Smooth muscle cell (in vitro differentiated cells): ENCODE measurements around the gene BPNT1. TPM values are rescaled to one million over a fixed set of nuclear protein-coding genes. Genes with fewer than 3 reads are reported as not detected.
A peak's percentile ranks its signal among the peaks of the same experiment; 100 is the strongest.

Experiments
- DNase-seq: peaks from one replicate; lab custom pipeline; 2025; ENCODE audit not compliant: unreplicated experiment; lab: John Stamatoyannopoulos, UW
- H2AFZ ChIP-seq: fragments of 200-600 bp; sonication (generic); 2 replicates; pipeline ENCODE4 v1.6.0; 2016; ENCODE audit warnings: antibody characterized with exemption, low read depth, mild to moderate bottlenecking
- H3F3A ChIP-seq: fragments of 200-600 bp; sonication (generic); 2 replicates; pipeline ENCODE4 v1.6.0; 2017; ENCODE audit warnings: antibody characterized with exemption, low read depth
- H3K27ac ChIP-seq: fragments of 200-600 bp; sonication (generic); 2 replicates; pipeline ENCODE4 v1.5.1; 2016; ENCODE audit warnings: low read depth, mild to moderate bottlenecking
- H3K27me3 ChIP-seq: fragments of 200-600 bp; sonication (generic); 2 replicates; pipeline ENCODE4 v1.6.1; 2016; ENCODE audit warnings: low read depth, mild to moderate bottlenecking
- H3K36me3 ChIP-seq: fragments of 200-600 bp; sonication (generic); 2 replicates; pipeline ENCODE4 v1.5.1; 2016; ENCODE audit warnings: low read depth
- H3K4me1 ChIP-seq: fragments of 200-600 bp; sonication (generic); 2 replicates; pipeline ENCODE4 v1.5.1; 2016; ENCODE audit warnings: low read depth
- H3K4me2 ChIP-seq: fragments of 200-600 bp; sonication (generic); 2 replicates; pipeline ENCODE4 v1.6.0; 2016; ENCODE audit warnings: mild to moderate bottlenecking
- H3K4me3 ChIP-seq: fragments of 200-600 bp; sonication (generic); 2 replicates; pipeline ENCODE4 v1.5.1; 2016; ENCODE audit warnings: mild to moderate bottlenecking
- H3K79me2 ChIP-seq: fragments of 200-600 bp; sonication (generic); 2 replicates; pipeline ENCODE4 v1.6.0; 2016; ENCODE audit warnings: low read depth, mild to moderate bottlenecking
- H3K9ac ChIP-seq: fragments of 200-600 bp; sonication (generic); 2 replicates; pipeline ENCODE4 v1.6.0; 2016; ENCODE audit warnings: low read depth
- H3K9me3 ChIP-seq: fragments of 200-600 bp; sonication (generic); replicated peaks from 2 replicates; pipeline ENCODE4 v1.5.1; 2016; ENCODE audit warnings: low read depth
- H4K20me1 ChIP-seq: fragments of 200-600 bp; sonication (generic); 2 replicates; pipeline ENCODE4 v1.6.0; 2016; ENCODE audit warnings: low read depth
- CTCF ChIP-seq: fragments of 200-600 bp; sonication (generic); IDR thresholded peaks from 2 replicates; pipeline ENCODE4 v1.5.1; 2017; ENCODE audit warnings: borderline replicate concordance, mild to moderate bottlenecking, antibody characterized with exemption; ENCODE audit not compliant: insufficient read depth, poor library complexity, severe bottlenecking
- WGBS: methylation state at CpG from one replicate; pipeline ENCODE4 v1.1.7; 2016; ENCODE audit warnings: low lambda C conversion rate; 5-methylcytosine and 5-hydroxymethylcytosine counted together
- polyA plus RNA-seq: library from polyadenylated mRNA; unstranded; fragments of >200 nt; fragmentation: Nextera tagmentation; extraction: Ambion mirVana; gene quantifications from 2 replicates; pipeline ENCODE4 v1.2.1, GENCODE V29; 2016
- total RNA-seq: library from RNA; depleted of rRNA; stranded (reverse); fragments of >200 nt; gene quantifications from 2 replicates; pipeline ENCODE4 v1.2.3, GENCODE V29; 2014

Gene BPNT1
- total and polyA plus RNA-seq, 2 experiments from 2014 or later, result 10.1 to 16.3 TPM

GRCh38 chr1:220123066-220123465 is 33.5 kb upstream of the BPNT1 start:
- no peak for DNase-seq
- Histone ChIP-seq H3K36me3 (peaks cover under 1% of the 10 kb centered on the region), H3K27me3 (no peaks in the 10 kb centered on the region), H3F3A (no peaks in the 10 kb centered on the region), H3K4me3 (no peak overlapping the region), H3K4me2 (no peak overlapping the region), H2AFZ (no peak overlapping the region), H4K20me1 (no peaks in the 10 kb centered on the region), H3K4me1 (no peaks in the 10 kb centered on the region), H3K9ac (no peak overlapping the region), H3K27ac (no peak overlapping the region), H3K9me3 (no peaks in the 10 kb centered on the region), H3K79me2 (peaks cover 3% of the 10 kb centered on the region)
- TF ChIP-seq CTCF, result no peak

- Histone ChIP-seq H3K4me1 (no peaks in the 10 kb centered on the region), H3K36me3 (no peaks in the 10 kb centered on the region), H3K9ac (no peak overlapping the region), H3K79me2 (peaks cover 3% of the 10 kb centered on the region), H3K27ac (no peak overlapping the region), H2AFZ (no peak overlapping the region), H3K9me3 (no peaks in the 10 kb centered on the region), H3K4me2 (no peak overlapping the region), H3K4me3 (no peak overlapping the region), H3F3A (no peaks in the 10 kb centered on the region), H3K27me3 (no peaks in the 10 kb centered on the region), H4K20me1 (no peaks in the 10 kb centered on the region)
- no peak for TF ChIP-seq CTCF
- 91% methylated on average over 8 of the region's 8 CpGs for WGBS
- DNase-seq, result no peak
Measured at GRCh38 chr1:220121791-220122530, 32.4 kb upstream of the BPNT1 start.

GRCh38 chr1:220119043-220119512 is 29.5 kb upstream of the BPNT1 start:
- Histone ChIP-seq H4K20me1 (no peaks in the 10 kb centered on the region), H2AFZ (no peak overlapping the region), H3K27ac (no peak overlapping the region), H3F3A (no peaks in the 10 kb centered on the region), H3K9me3 (no peaks in the 10 kb centered on the region), H3K4me1 (no peaks in the 10 kb centered on the region), H3K79me2 (peaks cover 3% of the 10 kb centered on the region), H3K27me3 (no peaks in the 10 kb centered on the region), H3K9ac (no peak overlapping the region), H3K4me3 (peak overlapping the region; percentile 43), H3K36me3 (peaks cover 7% of the 10 kb centered on the region), H3K4me2 (no peak overlapping the region)
- no peak for DNase-seq
- 91% methylated on average over 6 of the region's 6 CpGs for WGBS
- TF ChIP-seq CTCF, result no peak
